ENCODE measurements around the gene KDM4B. TPM values are rescaled to one million over a fixed set of nuclear protein-coding genes. Genes with fewer than 3 reads are reported as not detected.

Gene KDM4B
- total and polyA plus RNA-seq, 2 of the 8 experiments (the other 6 are each of a cell fraction or from before 2014, with no cell fraction given), result 12.0 to 31.9 TPM

DNA sequence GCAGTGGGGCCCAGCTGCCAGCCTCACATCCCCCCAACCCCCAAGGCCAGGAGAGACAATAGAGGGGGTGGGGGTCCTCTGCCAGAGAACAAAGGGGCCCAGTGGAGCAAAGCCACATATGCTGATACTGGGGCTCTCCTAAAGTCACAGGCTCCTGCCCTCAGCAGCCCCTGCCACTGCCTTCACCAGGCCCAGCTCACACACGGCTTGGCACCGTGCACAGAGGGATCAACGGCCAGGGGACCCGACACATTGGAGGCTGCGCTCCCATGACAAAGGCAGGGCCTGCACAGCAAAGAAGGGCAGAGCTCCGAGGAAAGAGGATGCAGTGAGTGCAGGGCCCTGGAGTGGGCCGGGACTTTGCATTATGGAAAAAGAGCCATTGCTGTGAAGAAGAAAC, 146.4 kb downstream of the KDM4B start (continued):
- no peak for TF ChIP-seq SUZ12 (IDR thresholded peaks at IDR 0.05; ENCODE audit: low read length)
- no peak for TF ChIP-seq RXRA (IDR thresholded peaks at IDR 0.05; ENCODE audit: insufficient read depth, low read depth, low read length)
- TF ChIP-seq SP1 (IDR thresholded peaks at IDR 0.05; ENCODE audit: low read depth, low read length), result no peak
- TF ChIP-seq ZNF274 (IDR thresholded peaks at IDR 0.05; ENCODE audit: borderline replicate concordance, extremely low read depth, low read length), result no peak
- TF ChIP-seq SIRT6 (IDR thresholded peaks at IDR 0.05; ENCODE audit: low read length), result no peak
- TF ChIP-seq, protein P1, sequence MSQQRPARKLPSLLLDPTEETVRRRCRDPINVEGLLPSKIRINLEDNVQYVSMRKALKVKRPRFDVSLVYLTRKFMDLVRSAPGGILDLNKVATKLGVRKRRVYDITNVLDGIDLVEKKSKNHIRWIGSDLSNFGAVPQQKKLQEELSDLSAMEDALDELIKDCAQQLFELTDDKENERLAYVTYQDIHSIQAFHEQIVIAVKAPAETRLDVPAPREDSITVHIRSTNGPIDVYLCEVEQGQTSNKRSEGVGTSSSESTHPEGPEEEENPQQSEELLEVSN (IDR thresholded peaks at IDR 0.05), result no peak
